ENCODE measurements around the gene SDC1.

Gene SDC1

GRCh38 chr2:20182241-20182931 is 42.5 kb downstream of the SDC1 start:
- no peak for DNase-seq

DNA sequence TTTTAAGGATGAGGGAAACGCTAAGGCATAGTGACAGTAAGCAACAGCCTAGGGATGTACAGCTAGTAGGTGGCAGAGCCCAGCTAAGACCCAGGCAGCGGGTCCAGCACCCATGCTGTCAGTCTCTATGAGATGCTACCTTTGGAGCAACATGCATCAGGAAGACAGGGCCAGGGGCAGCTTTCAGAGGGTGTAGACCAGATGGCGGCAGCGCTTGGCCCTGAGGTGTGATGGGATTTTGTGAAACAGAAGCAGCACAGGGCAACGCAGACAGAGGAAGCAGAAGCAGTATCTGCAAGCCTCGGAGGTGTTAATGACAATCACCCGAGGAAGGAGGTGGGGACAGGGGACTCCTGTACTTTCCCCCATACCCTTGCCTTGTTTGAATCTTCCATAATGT is 43.2 kb downstream of the SDC1 start:
- DNase-seq = no peak

DNA sequence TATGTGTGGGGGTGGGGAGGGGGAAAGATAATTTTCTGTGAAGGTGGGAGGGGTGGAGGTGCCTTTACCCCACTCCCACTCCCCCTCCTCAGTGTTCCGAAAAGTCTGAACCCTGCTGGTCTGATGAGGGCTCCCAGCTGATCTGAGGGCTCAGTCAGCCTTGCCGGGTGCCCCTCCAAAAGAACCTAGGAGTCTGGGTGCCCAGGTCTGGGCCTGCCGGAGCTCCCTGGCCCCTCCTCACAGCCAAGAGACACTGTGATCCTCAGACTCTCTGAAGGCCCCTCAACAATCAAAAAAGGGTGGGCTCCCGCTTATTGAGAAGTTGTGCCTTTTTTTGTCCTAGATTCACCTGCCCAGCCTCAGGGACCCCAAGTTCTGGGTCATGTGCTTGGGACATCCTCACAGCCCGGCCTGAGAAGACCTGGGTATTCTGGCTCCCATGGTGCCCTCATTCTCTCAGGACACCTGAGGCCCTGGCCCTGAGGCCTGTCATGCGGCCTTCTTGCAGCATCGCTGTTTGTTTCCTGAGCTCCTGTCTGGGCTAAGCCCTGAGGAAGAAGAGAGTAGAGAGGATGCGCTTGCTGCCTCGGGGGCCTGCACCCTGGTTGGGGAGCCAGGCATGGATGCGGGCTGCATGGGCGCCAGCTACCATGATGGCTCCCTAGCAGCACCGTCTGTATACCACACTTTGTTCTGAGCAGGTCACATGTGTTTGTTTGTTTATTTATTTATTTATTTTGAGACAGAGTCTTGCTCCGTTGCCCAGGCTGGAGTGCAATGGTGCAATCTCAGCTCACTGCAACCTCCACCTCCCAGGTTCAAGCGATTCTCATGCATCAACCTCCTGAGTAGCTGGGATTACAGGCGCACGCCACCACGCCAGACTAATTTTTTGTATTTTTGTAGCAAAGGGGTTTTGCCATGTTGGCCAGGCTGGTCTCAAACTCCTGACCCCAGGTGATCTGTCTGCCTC is 44.0 kb downstream of the SDC1 start:
- no peak for DNase-seq

GRCh38 chr2:20179755-20180594 is 45.0 kb downstream of the SDC1 start:
- DNase-seq = no peak

- DNase-seq = no peak
These were observed 45.5 kb downstream of the SDC1 start for GRCh38 chr2:20179466-20179754.

DNA sequence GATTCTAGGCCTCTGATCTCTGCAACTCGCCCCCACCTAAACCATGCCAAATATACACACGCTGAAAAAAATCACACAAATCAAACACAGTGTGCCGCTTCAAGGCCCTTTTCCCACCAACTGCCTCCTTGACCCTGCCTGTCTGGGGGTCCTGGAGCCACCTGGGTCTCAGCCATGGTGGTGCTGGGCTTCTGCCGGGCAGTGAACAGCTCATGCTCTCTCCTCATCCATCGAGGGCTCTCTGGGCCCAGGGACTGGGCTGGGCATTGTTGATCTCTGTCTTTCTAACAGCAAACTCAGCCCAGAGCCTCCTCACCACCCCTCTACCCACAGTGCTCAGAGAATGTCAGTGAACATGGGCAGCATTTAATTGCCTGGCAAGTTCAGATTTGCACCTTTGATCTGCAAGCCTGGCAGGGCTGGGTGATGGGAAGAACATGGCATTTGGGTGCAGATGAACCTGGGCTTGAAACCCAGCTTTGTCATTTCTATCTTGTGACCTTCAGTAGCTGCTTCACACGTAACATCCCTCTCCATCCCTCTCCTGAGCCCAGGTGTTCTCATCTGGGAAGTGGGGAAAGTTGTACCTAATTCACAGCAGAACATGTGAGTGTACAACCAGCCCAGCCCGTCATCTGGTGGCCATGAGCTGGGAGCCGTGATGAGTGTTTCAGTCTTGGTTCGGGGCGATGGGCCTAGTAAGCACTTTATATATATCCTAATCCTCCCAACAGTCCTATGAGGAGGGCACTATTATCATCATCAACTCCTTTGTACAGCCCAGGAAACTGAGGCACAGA is 46.1 kb downstream of the SDC1 start:
- no peak for DNase-seq

DNA sequence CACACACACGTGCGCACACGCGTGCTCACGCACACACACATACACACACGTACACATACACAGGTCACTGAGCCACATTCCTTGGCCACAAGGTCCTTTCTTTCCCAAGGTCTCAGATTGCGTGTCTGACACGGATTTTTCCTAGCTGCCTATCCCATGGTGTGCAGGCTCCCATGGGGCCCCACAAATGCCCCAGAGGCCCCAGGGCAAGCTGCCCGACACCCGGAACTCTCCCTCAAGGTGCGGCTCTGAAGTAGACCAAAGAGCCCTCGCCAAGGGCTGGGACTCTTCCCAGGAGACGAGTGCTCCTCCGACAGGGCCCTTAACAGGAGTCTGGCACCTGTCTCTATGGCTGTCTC is 46.7 kb downstream of the SDC1 start:
- DNase-seq = no peak

GRCh38 chr2:20177556-20178248 is 47.2 kb downstream of the SDC1 start:
- DNase-seq = no peak

- DNase-seq = no peak
These were observed 48.2 kb downstream of the SDC1 start for GRCh38 chr2:20176760-20177159.

DNA sequence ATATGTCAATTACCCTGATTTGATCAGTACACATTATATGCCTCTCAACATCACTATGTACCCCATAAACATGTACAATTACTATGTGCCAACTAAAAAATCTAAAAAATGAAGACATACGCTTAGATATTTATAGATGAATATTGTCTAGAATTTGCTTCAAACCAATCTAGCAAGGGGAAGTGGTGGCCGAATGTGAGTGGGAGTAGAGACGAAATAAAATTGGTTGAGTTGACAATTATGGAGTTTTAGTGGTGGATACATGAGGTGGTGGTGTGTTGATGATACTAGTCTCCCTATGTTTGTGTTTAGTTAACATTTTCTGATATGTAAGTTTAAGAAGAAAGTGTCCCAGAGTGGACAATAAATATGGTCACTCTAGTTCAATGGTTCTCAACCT is 49.0 kb downstream of the SDC1 start:
- no peak for DNase-seq

DNA sequence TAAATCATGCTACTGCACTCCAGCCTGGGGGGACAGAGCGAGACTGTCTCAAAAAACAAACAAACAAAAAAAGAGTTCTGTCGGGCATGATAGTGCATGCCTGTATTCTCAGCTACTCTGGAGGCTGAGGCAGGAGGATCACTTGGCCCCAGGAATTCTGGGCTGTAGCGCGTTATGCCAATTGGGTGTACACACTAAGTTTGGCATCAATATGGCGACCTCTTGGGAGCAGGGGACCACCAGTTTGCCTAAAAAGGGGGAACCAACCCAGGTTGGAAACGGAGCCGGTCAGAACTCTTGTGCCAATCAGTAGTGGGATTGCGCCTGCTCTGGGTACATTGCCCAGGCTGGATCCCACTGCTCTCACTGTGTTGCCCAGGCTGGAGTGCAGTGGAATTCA is 49.7 kb downstream of the SDC1 start:
- no peak for DNase-seq

DNA sequence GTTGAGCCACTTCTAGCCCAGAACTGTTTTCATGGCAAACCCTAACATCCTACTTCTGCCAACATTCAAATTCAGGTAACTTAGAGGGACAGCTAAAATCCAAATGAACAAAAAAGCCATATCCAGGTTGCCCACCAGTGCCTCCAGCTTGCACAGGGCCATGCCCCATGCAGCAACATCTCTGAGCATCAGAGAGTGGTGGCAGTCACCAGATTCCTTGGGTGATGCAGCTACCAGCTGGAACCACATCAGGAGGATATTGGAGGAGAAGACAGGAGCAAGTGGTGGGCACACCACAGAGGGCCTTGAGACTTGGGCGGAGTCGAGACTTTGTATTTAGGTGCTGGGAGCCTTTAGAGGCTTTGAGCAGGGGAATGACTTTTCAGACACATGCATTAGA is 50.5 kb downstream of the SDC1 start:
- no peak for DNase-seq

DNA sequence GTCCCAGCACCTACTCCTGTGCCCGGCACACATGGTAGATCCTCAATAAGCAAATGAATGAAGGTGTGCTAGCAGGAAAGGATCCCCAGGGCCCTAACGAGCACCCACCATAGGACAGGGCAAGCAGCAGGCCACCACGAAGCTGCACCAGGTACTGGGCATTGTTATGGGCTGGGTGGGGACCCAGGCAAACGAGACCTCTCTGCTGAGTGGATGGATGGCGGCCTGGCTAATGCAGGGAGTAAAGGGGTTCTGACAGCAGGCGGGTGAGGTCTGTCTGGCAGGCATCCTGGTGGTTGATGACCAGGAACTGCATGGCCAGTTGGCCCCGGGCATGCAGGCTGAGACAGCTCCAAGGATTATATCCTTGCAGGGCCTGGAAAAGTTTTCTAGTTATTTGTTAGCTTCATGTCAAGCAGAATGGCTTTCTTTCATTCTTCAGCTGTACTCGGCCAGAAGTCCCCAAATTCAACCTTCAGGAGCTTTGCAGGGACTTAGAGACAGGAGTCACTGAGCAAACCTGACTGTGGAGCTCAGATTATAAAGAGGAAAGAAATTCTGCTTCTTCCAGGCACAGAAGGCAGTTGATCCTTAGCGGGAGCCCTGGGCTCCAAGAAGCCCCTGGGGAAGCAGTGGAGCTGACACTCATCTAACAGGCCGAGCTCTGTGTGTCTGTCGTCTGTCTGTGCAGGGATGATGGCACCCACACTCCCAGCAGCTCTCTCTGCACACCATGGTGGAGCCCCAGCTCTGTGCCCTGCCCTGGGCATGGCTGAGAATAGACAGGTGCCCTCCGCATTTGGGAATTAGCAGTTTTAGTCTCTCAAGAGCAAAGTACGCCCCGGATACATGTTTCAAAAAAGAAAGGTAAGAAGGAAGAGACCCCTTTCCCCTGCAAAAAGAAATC is 51.2 kb downstream of the SDC1 start:
- no peak for DNase-seq

- DNase-seq = no peak
These were observed 51.9 kb downstream of the SDC1 start for GRCh38 chr2:20173064-20173463.

- DNase-seq = no peak
These were observed 52.5 kb downstream of the SDC1 start for GRCh38 chr2:20172273-20173055.

- no peak for DNase-seq
These were observed 53.4 kb downstream of the SDC1 start for GRCh38 chr2:20171445-20171977.

DNA sequence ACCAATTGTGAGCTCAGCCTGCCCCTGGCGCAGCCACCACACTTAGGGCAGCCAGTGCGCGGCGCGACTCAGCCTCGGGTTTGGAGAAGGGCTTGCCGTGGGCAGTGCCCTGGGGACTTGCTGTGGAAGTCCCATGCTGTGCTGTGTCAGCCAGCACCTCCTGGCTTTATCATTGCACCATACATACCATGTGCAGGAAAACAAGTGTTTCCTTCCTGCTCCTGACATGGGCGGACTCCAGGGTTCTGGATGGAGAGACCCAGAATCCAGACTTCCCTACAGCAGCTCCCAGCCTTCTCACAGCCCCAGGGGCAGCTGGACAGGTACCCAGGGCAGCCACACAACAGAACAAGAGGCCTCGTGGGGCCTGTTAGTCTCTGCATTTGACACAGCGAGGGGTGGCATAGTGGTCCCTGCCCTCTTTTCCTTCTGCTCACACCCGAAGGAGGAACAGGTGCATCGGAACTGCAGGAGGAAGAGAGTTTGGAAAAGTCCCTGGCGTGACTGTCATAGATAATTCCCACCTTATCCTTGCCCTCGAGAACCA is 54.2 kb downstream of the SDC1 start:
- DNase-seq = no peak

DNA sequence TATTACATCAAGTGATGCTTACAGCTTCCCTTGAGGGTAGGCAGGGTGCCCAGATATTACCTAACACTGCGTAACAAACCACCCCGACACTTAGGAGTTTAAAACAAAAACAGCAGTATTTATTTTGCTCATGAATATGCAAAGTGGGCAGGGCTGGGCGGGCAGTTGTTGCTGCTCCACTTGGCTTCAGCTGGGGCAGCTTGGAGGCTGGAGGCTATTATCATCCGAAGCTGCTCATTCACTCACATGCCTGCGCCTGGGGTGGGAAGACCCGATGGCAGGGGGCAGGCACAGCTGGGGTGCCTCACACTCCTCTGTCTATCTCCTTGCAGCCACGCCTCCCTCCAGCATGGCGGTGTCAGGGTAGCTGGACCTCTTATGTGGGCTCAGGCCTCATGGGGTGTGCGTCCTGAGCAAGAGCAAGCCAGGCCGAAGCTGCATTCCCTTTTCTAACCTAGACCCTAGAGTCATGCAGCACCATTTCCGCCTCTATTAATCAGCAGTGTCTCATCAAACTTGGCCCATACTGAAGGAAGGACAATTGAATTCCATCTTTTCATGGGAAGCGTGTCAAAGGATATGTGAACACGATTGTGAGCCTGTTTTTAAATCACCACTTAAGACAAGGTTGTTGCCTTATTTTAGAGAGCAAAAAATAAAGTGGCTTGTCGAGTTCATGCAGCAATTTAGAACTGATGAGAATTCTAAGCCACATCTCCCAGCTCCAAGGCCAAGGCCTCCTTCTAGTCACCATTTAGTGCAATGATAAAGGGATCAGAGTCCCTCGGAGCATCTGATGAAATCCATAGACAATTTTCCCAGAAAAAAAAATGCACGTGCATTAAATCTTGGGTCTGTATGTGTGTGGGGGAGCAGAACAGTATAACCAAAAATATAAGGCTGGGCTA is 54.9 kb downstream of the SDC1 start:
- no peak for DNase-seq

Measured in stimulated activated naive CD4-positive, alpha-beta T cell (primary cell).